Lower leg skin (tissue), 3 donors: Measurements from ENCODE around the gene OSGEP.

Source experiments
- CTCF ChIP-seq, 3 donors: fragments of 450-650 bp; IDR thresholded peaks; one replicate each; pipeline ENCODE4 v1.5.1; 2016; ENCODE audit warnings: antibody characterized with exemption in 3 of 3, mild to moderate bottlenecking in 3 of 3, moderate library complexity in 2 of 3
- POLR2A ChIP-seq, 2 donors: fragments of 450-650 bp; IDR thresholded peaks; one replicate each; pipeline ENCODE4 v1.6.1; 2016 to 2017; ENCODE audit warnings: antibody characterized with exemption in 2 of 2, mild to moderate bottlenecking in 1 of 2, moderate library complexity in 1 of 2

DNA sequence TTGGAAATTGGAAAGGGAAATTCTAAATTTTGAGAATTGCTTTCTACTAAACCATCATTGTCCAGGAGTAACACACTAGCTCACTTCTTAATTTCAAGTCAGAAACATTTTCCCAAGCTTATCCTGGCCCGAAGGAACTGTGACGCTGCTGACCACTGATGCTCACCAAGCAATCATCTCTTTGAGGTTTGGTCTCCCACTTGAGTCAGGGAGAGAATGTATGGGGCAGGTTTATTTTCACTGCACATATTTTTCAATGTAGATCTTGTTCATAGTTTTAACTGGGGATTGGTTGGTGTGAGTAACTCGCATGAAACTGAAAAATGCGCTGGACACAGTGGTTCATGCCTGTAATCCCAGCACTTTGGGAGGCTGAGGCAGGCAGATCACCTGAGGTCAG is 37.9 kb upstream of the OSGEP start:
- TF ChIP-seq CTCF (IDR thresholded peaks at IDR 0.05) = no peak
- TF ChIP-seq POLR2A (IDR thresholded peaks at IDR 0.05) = no peak
